AG09309 (cell line): ENCODE measurements around the gene VDR.
"Not testable (repeated sequence)": the region's sequence is repeated elsewhere in the genome, so short reads cannot be mapped to it uniquely, and the experiment has no call there.

ENCODE experiments used
- DNase-seq: peaks from one replicate; pipeline ENCODE4 v3.0.0-alpha.2; 2010; ENCODE audit warnings: low read depth
- H3K4me3 ChIP-seq: 2 replicates; pipeline ENCODE4 v1.5.1; 2011; ENCODE audit warnings: mild to moderate bottlenecking, low read depth, low read length, moderate library complexity; ENCODE audit not compliant: control insufficient read depth
- CTCF ChIP-seq: IDR thresholded peaks from 2 replicates; pipeline ENCODE4 v1.5.1; 2011; ENCODE audit warnings: mild to moderate bottlenecking, low read depth, low read length, inconsistent platforms; ENCODE audit not compliant: insufficient read depth, control insufficient read depth; ENCODE audit errors: missing control alignments

VDR gene

GRCh38 chr12:47818467-47819137, 86.2 kb downstream of the VDR start:
- TF ChIP-seq CTCF, result no peak
- DNase-seq, result no peak
- H3K4me3 ChIP-seq, result peak overlapping the region; percentile 95

- DNase-seq, result no peak
- peak overlapping the region; percentile 95 for H3K4me3 ChIP-seq
These were observed 86.8 kb downstream of the VDR start for GRCh38 chr12:47818007-47818376.

GRCh38 chr12:47817272-47818006, 87.4 kb downstream of the VDR start:
- TF ChIP-seq CTCF, result peak; percentile 48
- peak overlapping the region; percentile 95 for H3K4me3 ChIP-seq
- DNase-seq, result no peak

More at GRCh38 chr12:47818007-47818376, 86.8 kb downstream of the VDR start:
- TF ChIP-seq CTCF, result no peak

GRCh38 chr12:47816403-47817271, 88.2 kb downstream of the VDR start:
- DNase-seq, result no peak
- no peak for TF ChIP-seq CTCF
- peak overlapping the region; percentile 95 for H3K4me3 ChIP-seq

- not testable (repeated sequence) for DNase-seq, H3K4me3 ChIP-seq
These were observed 89.3 kb downstream of the VDR start for GRCh38 chr12:47815447-47815846.

- no peak for TF ChIP-seq CTCF
- DNase-seq, result no peak
- H3K4me3 ChIP-seq, result no peak overlapping the region
These were observed 90.1 kb downstream of the VDR start for GRCh38 chr12:47814539-47815170.
